ENCODE data around the gene KRTAP5-4. TPM values are rescaled to one million over a fixed set of nuclear protein-coding genes. Genes with fewer than 3 reads are reported as not detected.
A peak's percentile ranks its signal among the peaks of the same experiment; 100 is the strongest.
"Not testable (repeated sequence)": the region's sequence is repeated elsewhere in the genome, so short reads cannot be mapped to it uniquely, and the experiment has no call there.

Gene KRTAP5-4
- total RNA-seq, 1 experiment from 2014 or later, result not detected

- DNase-seq, result peak; percentile 67
- H3K36me3 ChIP-seq (replicated peaks; ENCODE audit: control insufficient read depth, insufficient read depth, low read length); H3K4me3 ChIP-seq (ENCODE audit: insufficient read depth, low read depth, low read length); H3K27me3 ChIP-seq (ENCODE audit: control insufficient read depth, insufficient read depth, low read length): not testable (repeated sequence)
These were observed 14.6 kb downstream of the KRTAP5-4 start for GRCh38 chr11:1607156-1607845.

- not testable (repeated sequence) for H3K36me3 ChIP-seq (replicated peaks; ENCODE audit: control insufficient read depth, insufficient read depth, low read length); H3K4me3 ChIP-seq (ENCODE audit: insufficient read depth, low read depth, low read length); H3K27me3 ChIP-seq (ENCODE audit: control insufficient read depth, insufficient read depth, low read length); DNase-seq
These were observed 16.0 kb downstream of the KRTAP5-4 start for GRCh38 chr11:1605923-1606322.

GRCh38 chr11:1604711-1605110 is 17.2 kb downstream of the KRTAP5-4 start:
- no peak for DNase-seq
- Histone ChIP-seq H3K4me3 (ENCODE audit: insufficient read depth, low read depth, low read length) (no peak overlapping the region), H3K27me3 (ENCODE audit: control insufficient read depth, insufficient read depth, low read length) (no peaks in the 10 kb centered on the region; the same call in 1 of the 2 replicates), H3K36me3 (replicated peaks; ENCODE audit: control insufficient read depth, insufficient read depth, low read length) (no peaks in the 10 kb centered on the region)

GRCh38 chr11:1604181-1604580 is 17.8 kb downstream of the KRTAP5-4 start:
- no peaks in the 10 kb centered on the region; the same call in 1 of the 2 replicates for H3K27me3 ChIP-seq (ENCODE audit: control insufficient read depth, insufficient read depth, low read length)
- H3K36me3 ChIP-seq (replicated peaks; ENCODE audit: control insufficient read depth, insufficient read depth, low read length), result no peaks in the 10 kb centered on the region
- H3K4me3 ChIP-seq (ENCODE audit: insufficient read depth, low read depth, low read length), result no peak overlapping the region
- peak; percentile 33 for DNase-seq

GRCh38 chr11:1603629-1604028 is 18.3 kb downstream of the KRTAP5-4 start:
- DNase-seq, result no peak
- Histone ChIP-seq H3K27me3 (ENCODE audit: control insufficient read depth, insufficient read depth, low read length) (no peaks in the 10 kb centered on the region; the same call in 1 of the 2 replicates), H3K4me3 (ENCODE audit: insufficient read depth, low read depth, low read length) (no peak overlapping the region), H3K36me3 (replicated peaks; ENCODE audit: control insufficient read depth, insufficient read depth, low read length) (no peaks in the 10 kb centered on the region)

GRCh38 chr11:1601663-1602062 is 20.3 kb downstream of the KRTAP5-4 start:
- not testable (repeated sequence) for H3K27me3 ChIP-seq (ENCODE audit: control insufficient read depth, insufficient read depth, low read length); DNase-seq; H3K36me3 ChIP-seq (replicated peaks; ENCODE audit: control insufficient read depth, insufficient read depth, low read length)

GRCh38 chr11:1600626-1601025 is 21.3 kb downstream of the KRTAP5-4 start:
- peaks cover 3% of the 10 kb centered on the region; the same call in 1 of the 2 replicates for H3K27me3 ChIP-seq (ENCODE audit: control insufficient read depth, insufficient read depth, low read length)

More at GRCh38 chr11:1601663-1602062, 20.3 kb downstream of the KRTAP5-4 start:
- not testable (repeated sequence) for H3K4me3 ChIP-seq (ENCODE audit: insufficient read depth, low read depth, low read length)

GRCh38 chr11:1598816-1599215 is 23.1 kb downstream of the KRTAP5-4 start:
- no peaks in the 10 kb centered on the region for H3K36me3 ChIP-seq (replicated peaks; ENCODE audit: control insufficient read depth, insufficient read depth, low read length)
- DNase-seq, result no peak
- no peak overlapping the region for H3K4me3 ChIP-seq (ENCODE audit: insufficient read depth, low read depth, low read length)
- H3K27me3 ChIP-seq (ENCODE audit: control insufficient read depth, insufficient read depth, low read length), result peaks cover 3% of the 10 kb centered on the region; the same call in 1 of the 2 replicates

More at GRCh38 chr11:1600626-1601025, 21.3 kb downstream of the KRTAP5-4 start:
- Histone ChIP-seq H3K36me3 (replicated peaks; ENCODE audit: control insufficient read depth, insufficient read depth, low read length) (no peaks in the 10 kb centered on the region), H3K4me3 (ENCODE audit: insufficient read depth, low read depth, low read length) (no peak overlapping the region)
- no peak for DNase-seq

GRCh38 chr11:1598406-1598805 is 23.5 kb downstream of the KRTAP5-4 start:
- H3K27me3 ChIP-seq (ENCODE audit: control insufficient read depth, insufficient read depth, low read length), result not testable (repeated sequence)

GRCh38 chr11:1597994-1598380 is 24.0 kb downstream of the KRTAP5-4 start, which contains the start of gene KRTAP5-2:
Gene KRTAP5-2, minus strand, starts transcription at chr11:1598294. Its CDS starts 44 bp downstream, at chr11:1598250.
- no peaks in the 10 kb centered on the region for H3K36me3 ChIP-seq (replicated peaks; ENCODE audit: control insufficient read depth, insufficient read depth, low read length)
- peaks cover 3% of the 10 kb centered on the region; the same call in 1 of the 2 replicates for H3K27me3 ChIP-seq (ENCODE audit: control insufficient read depth, insufficient read depth, low read length)
- H3K4me3 ChIP-seq (ENCODE audit: insufficient read depth, low read depth, low read length), result no peak within 1 kb of the TSS
- no peak for DNase-seq

More at GRCh38 chr11:1598406-1598805, 23.5 kb downstream of the KRTAP5-4 start:
- DNase-seq; H3K36me3 ChIP-seq (replicated peaks; ENCODE audit: control insufficient read depth, insufficient read depth, low read length); H3K4me3 ChIP-seq (ENCODE audit: insufficient read depth, low read depth, low read length): not testable (repeated sequence)

- no peaks in the 10 kb centered on the region for H3K36me3 ChIP-seq (replicated peaks; ENCODE audit: control insufficient read depth, insufficient read depth, low read length)
- DNase-seq, result no peak
- H3K4me3 ChIP-seq (ENCODE audit: insufficient read depth, low read depth, low read length), result no peak overlapping the region
- H3K27me3 ChIP-seq (ENCODE audit: control insufficient read depth, insufficient read depth, low read length), result peaks cover 3% of the 10 kb centered on the region; the same call in 1 of the 2 replicates
These were observed 24.5 kb downstream of the KRTAP5-4 start for GRCh38 chr11:1597331-1597993.

GRCh38 chr11:1596576-1597121 is 25.3 kb downstream of the KRTAP5-4 start:
- H3K27me3 ChIP-seq (ENCODE audit: control insufficient read depth, insufficient read depth, low read length); H3K36me3 ChIP-seq (replicated peaks; ENCODE audit: control insufficient read depth, insufficient read depth, low read length); H3K4me3 ChIP-seq (ENCODE audit: insufficient read depth, low read depth, low read length); DNase-seq: not testable (repeated sequence)

- not testable (repeated sequence) for DNase-seq; H3K4me3 ChIP-seq (ENCODE audit: insufficient read depth, low read depth, low read length); H3K36me3 ChIP-seq (replicated peaks; ENCODE audit: control insufficient read depth, insufficient read depth, low read length); H3K27me3 ChIP-seq (ENCODE audit: control insufficient read depth, insufficient read depth, low read length)
These were observed 25.9 kb downstream of the KRTAP5-4 start for GRCh38 chr11:1595994-1596575.

- peaks cover 3% of the 10 kb centered on the region; the same call in 1 of the 2 replicates for H3K27me3 ChIP-seq (ENCODE audit: control insufficient read depth, insufficient read depth, low read length)
- no peak for DNase-seq
- H3K4me3 ChIP-seq (ENCODE audit: insufficient read depth, low read depth, low read length), result no peak overlapping the region
- H3K36me3 ChIP-seq (replicated peaks; ENCODE audit: control insufficient read depth, insufficient read depth, low read length), result no peaks in the 10 kb centered on the region
These were observed 29.3 kb downstream of the KRTAP5-4 start for GRCh38 chr11:1592628-1593027.

All from H7 (cell line).